GM18870 (cell line): ENCODE data around the gene PNLIPRP3.

Source experiments
- ATAC-seq: cut with Tn5 transposase; IDR thresholded peaks from one replicate; pipeline ENCODE4 v1.9.1; 2021; ENCODE audit warnings: moderate library complexity; ENCODE audit not compliant: unreplicated experiment

Gene PNLIPRP3

GRCh38 chr10:116444527-116445142, 17.0 kb downstream of the PNLIPRP3 start:
- no peak for ATAC-seq

DNA sequence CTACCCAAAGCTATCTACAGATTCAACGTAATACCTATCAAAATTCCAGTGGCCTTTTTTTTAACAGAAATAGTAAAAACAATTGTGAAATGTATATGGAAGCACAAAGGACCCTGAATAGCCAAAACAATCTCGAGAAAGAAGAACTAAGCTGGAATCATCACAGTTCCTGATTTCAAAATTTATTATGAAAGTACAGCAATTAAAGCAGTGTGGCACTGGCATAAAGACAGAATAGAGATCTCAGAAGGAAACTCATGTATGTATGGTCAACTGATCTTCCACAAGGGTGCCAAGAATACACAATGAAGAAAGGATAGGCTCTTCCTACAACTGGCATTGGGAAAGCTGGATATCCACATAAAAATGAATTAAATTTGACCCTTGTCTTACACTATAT, 23.2 kb downstream of the PNLIPRP3 start:
- no peak for ATAC-seq

DNA sequence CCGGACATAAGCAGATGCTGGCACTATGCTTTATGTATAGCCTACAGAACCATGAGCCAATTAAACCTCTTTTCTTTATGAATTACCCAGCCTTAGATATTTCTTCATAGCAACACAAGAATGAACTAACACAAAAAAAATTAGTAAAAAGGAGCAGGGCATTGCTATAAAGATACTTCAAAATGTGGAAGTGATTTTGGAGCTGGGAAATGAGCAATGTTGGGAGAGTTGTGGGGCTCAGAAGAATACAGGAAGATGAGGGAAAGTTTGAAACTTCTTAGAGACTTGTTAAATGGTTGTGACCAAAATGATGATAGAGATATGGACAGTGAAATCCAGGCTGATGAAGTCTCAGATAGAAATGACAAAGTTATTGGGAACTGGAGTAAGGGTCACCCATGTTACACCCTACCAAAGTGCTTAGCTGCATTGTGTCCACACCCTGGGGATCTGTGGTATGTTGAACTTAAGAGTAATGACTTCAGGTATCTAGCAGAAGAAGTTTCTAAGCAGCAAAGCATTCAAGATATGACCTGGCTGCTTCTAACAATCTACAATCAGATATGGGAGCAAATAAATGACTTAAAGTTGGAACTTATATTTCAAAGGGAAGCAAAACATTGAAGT, 24.2 kb downstream of the PNLIPRP3 start:
- no peak for ATAC-seq

DNA sequence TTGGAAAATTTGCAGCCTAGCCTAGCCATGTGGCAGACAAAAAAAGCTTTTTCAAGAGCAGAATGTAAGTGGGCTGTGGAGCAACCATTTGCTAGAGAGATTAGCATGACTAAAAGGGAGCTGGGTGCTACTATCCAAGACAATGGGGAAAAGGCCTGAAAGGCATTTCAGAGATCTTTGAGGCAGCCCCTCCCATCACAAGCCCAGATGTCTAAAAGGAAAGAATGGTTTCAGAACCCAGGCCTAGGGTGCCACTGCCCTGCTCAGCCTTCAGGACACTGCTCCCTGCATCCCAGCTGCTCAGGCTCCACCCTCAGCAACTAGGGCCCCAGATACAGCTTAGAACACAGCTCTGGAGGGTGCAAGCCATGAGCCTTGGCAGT, 24.7 kb downstream of the PNLIPRP3 start:
- ATAC-seq = no peak

GRCh38 chr10:116457488-116457887, 29.8 kb downstream of the PNLIPRP3 start:
- ATAC-seq = no peak

GRCh38 chr10:116460219-116460618, 32.6 kb downstream of the PNLIPRP3 start:
- ATAC-seq = no peak

DNA sequence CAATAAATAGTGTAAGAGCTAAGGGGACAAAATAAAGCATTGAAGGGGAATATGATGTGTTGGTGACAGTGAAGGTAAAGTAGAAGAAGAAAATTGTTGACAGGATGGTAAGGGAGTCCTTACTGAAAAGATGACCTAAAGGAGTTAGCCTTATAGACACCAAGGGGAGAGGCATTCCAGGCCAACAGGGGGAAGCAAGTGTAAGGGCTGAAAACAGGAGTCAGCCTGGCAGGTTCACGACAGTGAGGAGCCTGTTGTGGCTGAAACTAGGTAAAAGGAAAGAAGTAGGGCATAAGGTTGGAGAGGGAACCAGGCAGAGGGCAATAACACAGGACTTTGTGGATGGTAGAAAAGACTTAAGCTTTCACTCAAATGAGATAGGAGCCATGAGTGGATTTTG, 34.0 kb downstream of the PNLIPRP3 start:
- no peak for ATAC-seq

GRCh38 chr10:116464257-116464656, 36.6 kb downstream of the PNLIPRP3 start:
- ATAC-seq = no peak

DNA sequence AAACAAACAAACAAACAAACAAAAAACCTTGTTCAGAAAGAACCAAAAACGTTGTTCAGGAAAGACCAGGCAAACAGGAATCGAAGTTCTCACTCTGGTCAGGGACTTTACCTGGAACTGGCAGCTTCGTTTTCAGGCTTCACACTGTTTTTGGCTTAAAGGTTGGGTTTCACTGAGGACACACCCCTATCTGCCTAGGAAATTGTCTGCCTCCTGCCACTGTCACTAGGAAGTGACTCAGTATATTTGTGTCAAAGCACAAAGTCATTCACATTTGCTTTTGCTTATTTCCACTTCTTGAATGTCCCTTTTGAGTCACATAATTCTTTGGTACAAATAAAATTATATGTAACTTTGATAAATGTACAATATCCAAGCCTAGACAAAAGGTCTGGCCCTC, 37.9 kb downstream of the PNLIPRP3 start:
- ATAC-seq = no peak

GRCh38 chr10:116466715-116467422, 39.2 kb downstream of the PNLIPRP3 start:
- ATAC-seq = no peak

- no peak for ATAC-seq
These were observed 41.8 kb downstream of the PNLIPRP3 start for GRCh38 chr10:116469437-116469836.

- no peak for ATAC-seq
These were observed 42.4 kb downstream of the PNLIPRP3 start for GRCh38 chr10:116470071-116470470.

DNA sequence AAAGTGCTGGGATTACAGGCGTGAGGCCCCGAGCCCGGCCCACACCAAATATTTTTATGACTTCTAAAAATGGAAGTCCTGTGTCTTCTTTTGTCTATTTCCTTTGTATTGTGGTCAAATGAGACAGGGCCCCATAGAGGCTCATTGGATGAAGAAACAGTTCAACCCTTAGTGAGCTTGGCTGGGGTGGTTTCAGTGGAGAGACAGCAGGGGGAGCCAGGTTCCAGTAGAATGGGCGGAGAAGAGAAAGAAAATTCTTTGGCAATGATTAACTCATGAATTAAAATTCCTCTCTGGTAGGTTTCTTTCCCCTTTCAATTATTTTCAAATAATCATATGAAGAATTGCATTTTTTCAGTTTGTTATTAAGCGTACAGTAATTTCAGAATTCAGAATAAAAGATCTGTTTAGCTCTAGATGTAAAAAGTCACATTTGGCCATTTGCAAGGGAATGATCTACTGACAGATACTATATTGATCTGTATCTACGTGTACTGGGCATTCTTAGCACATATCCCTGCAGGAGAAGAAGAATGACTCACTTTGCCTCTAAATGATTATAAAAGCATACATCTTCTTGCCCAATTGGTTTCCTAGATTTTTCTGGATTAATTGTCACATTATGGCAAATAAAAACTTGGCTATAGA, 43.2 kb downstream of the PNLIPRP3 start:
- no peak for ATAC-seq

DNA sequence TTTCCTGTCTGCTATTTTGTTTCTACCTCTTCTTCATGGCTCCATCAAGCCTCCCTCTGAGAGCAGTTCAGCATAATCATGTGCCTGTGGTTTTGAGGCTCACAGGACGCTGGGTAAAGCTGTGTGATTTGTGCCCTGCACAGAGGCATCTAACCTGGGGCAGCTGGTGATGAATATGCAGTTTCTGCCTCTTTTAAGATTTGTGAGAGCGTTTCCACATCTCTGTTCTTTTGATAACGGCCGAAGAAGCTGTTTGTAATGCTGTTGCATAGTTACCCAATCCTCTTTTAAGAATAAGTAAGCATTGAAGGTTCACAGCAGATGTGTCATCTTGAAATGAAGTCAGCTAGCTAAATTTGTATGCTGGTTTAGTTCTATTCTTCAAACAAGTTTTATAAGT, 45.2 kb downstream of the PNLIPRP3 start:
- no peak for ATAC-seq

DNA sequence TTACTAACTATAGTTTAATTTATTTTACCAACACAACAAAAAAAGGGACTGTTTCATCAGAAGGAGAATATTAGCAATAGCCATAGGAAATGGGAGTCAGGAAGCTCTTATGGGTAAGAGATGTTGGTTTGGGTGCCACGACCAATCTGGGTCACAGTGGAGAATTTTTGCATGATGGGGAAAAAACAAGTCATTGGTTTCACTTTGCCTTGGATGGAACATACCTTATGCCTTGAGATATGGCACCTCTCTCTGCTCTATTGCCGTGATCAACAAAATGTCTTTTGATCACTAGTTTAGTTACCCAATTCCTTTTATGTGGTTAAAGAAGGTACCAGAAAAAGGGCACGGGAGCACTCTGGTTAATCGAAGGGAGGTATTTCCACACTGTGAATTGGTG, 48.2 kb downstream of the PNLIPRP3 start:
- no peak for ATAC-seq

- no peak for ATAC-seq
These were observed 48.8 kb downstream of the PNLIPRP3 start for GRCh38 chr10:116476461-116476860.

GRCh38 chr10:116477986-116478664, 50.5 kb downstream of the PNLIPRP3 start:
- no peak for ATAC-seq

DNA sequence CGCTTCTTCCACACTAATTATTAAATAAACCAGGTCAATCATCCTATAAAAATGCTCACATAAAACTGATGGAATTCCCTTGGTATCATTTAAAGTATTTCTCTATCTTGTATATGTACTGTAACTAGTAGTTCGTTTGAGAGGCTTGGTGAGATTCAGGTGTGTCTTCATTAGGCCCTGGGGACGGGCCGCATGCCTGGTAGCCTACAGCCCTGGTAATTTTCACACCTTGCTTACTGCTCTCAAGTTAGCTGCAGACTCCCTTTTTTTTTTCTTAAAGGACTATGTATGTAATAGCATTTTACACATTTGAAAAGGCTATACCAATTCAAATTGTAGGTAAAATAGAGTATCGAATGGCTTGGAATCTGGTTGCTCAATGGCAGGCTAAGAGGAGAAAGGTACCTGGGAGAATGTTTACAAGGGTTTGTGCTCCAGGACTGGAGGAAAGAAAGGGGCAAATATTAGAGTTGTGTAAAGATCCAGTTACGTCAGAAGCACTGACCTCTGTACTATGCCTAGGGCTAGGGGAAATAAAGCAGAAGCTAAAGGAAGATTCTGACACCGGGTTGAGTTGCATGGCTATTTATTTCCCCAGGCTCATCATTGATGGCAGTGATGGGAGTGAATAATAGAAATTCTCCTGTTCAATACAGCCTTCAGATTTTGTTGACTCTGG, 59.3 kb downstream of the PNLIPRP3 start:
- ATAC-seq = no peak

- ATAC-seq = no peak
These were observed 60.1 kb downstream of the PNLIPRP3 start for GRCh38 chr10:116487522-116488430.

GRCh38 chr10:116489460-116489859, 61.8 kb downstream of the PNLIPRP3 start:
- no peak for ATAC-seq
